H1 (cell line): Measurements from ENCODE around the gene SLC23A1. TPM values are rescaled to one million over a fixed set of nuclear protein-coding genes. Genes with fewer than 3 reads are reported as not detected.

Source experiments
- ASH2L ChIP-seq: fragments of 200-600, 300-600 bp; sonication (generic); IDR thresholded peaks from one replicate; pipeline ENCODE4 v1.7.1; 2017; ENCODE audit warnings: low read length
- ATF2 ChIP-seq: IDR thresholded peaks from 2 replicates; pipeline ENCODE4 v1.6.1; 2012; ENCODE audit warnings: low read length, inconsistent platforms
- E2F6 ChIP-seq: IDR thresholded peaks from 2 replicates; pipeline ENCODE4 v1.6.1; 2012; ENCODE audit warnings: inconsistent platforms
- EP300 ChIP-seq, 2 experiments: IDR thresholded peaks; 1 replicate in 1 of 2; 2 replicates in 1 of 2; pipeline ENCODE4 v1.6.1; 2011 to 2012; ENCODE audit warnings: low read depth in 2 of 2, low read length in 2 of 2, mild to moderate bottlenecking in 2 of 2, borderline replicate concordance in 1 of 2, inconsistent platforms in 1 of 2, moderate library complexity in 1 of 2
- JUN ChIP-seq: IDR thresholded peaks from 2 replicates; pipeline ENCODE4 v1.6.1; 2011; ENCODE audit warnings: low read depth, mild to moderate bottlenecking, improper control_type of control experiment, low read length
- NRF1 ChIP-seq: IDR thresholded peaks from 2 replicates; pipeline ENCODE4 v1.6.1; 2011; ENCODE audit warnings: mild to moderate bottlenecking, low read depth, low read length, improper control_type of control experiment
- POU5F1 ChIP-seq: IDR thresholded peaks from 2 replicates; pipeline ENCODE4 v1.6.1; 2011; ENCODE audit warnings: low read depth, mild to moderate bottlenecking, low read length, moderate library complexity
- SP2 ChIP-seq: IDR thresholded peaks from 2 replicates; pipeline ENCODE4 v1.6.1; 2012; ENCODE audit warnings: mild to moderate bottlenecking, low read length, inconsistent platforms
- TCF12 ChIP-seq: IDR thresholded peaks from 2 replicates; pipeline ENCODE4 v1.6.1; 2011; ENCODE audit warnings: low read depth, mild to moderate bottlenecking, low read length
- polyA plus RNA-seq, 7 experiments: library from polyadenylated mRNA; depleted of rRNA in 3 of 7; stranded (reverse) in 5 of 7; unstranded in 2 of 7; fragments of >200 nt in 5 of 7; fragments of 200-250 nt in 2 of 7; gene quantifications; 1 replicate in 5 of 7; 2 replicates in 1 of 7; 4 replicates in 1 of 7; pipeline versions ENCODE4 v1.2.1 to v1.2.3, GENCODE V29; 2011 to 2013; ENCODE audit warnings: missing spikeins in 2 of 7, mixed read lengths in 2 of 7
- total RNA-seq: library from RNA; stranded (reverse); fragmentation: NEBNext Ultra II Directional; extraction: Animal tissue kit (Norgen Biotek cat#: 25700); gene quantifications from 2 replicates; pipeline ENCODE4 v1.2.1, GENCODE V29; 2021

SLC23A1 gene
- total and polyA plus RNA-seq, 2 of the 8 experiments (the other 6 are each of a cell fraction or from before 2014, with no cell fraction given), result not detected

- TF ChIP-seq EP300 (IDR thresholded peaks at IDR 0.05; ENCODE audit: borderline replicate concordance in 1 of 2, low read depth in 2 of 2, low read length in 2 of 2) (peak in 1 of 2 experiments; percentile 56; a peak in 1 of 3 replicates), JUN (no peak), POU5F1 (no peak), TCF12 (no peak), E2F6 (peak; percentile 55), ASH2L (peak; percentile 98), ATF2 (no peak), NRF1 (peak; percentile 95), SP2 (no peak)
These were observed 41.2 kb downstream of the SLC23A1 start, which contains the start of gene PAIP2 (continued) for GRCh38 chr5:139341689-139342422.
